B cell (primary cell): Measurements from ENCODE around the gene TTLL8.

Experiments used
- CTCF ChIP-seq: fragments of 200-600 bp; IDR thresholded peaks from one replicate; pipeline ENCODE4 v1.8.0; 2022; ENCODE audit warnings: antibody characterized with exemption, mild to moderate bottlenecking
- EZH2 ChIP-seq: IDR thresholded peaks from 2 replicates; pipeline ENCODE4 v1.6.1; 2012; ENCODE audit warnings: borderline replicate concordance, low read depth, mild to moderate bottlenecking, moderate library complexity, low read length; ENCODE audit not compliant: insufficient read depth, poor library complexity, severe bottlenecking

GRCh38 chr22:50078761-50079160 is 20.7 kb upstream of the TTLL8 start:
- TF ChIP-seq CTCF (no peak), EZH2 (no peak)
